ENCODE data around the gene SPHK2. TPM values are rescaled to one million over a fixed set of nuclear protein-coding genes. Genes with fewer than 3 reads are reported as not detected.
"Not testable (repeated sequence)": the region's sequence is repeated elsewhere in the genome, so short reads cannot be mapped to it uniquely, and the experiment has no call there.

The SPHK2 gene
- total and polyA plus RNA-seq, 5 donors, result 7.3 to 12.7 (median 11.2) TPM

DNA sequence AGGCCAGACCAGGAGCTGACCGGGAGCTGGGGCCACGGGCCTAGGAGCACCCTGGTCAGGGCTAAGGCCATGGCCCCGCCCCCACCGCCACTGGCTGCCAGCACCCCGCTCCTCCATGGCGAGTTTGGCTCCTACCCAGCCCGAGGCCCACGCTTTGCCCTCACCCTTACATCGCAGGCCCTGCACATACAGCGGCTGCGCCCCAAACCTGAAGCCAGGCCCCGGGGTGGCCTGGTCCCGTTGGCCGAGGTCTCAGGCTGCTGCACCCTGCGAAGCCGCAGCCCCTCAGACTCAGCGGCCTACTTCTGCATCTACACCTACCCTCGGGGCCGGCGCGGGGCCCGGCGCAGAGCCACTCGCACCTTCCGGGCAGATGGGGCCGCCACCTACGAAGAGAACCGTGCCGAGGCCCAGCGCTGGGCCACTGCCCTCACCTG is 6.6 kb downstream of the SPHK2 start:
- WGBS, result 94% methylated on average over 30 of the region's 30 CpGs
- H3K9me3 ChIP-seq (ENCODE audit: control insufficient read depth, low read length), result no peaks in the 10 kb centered on the region
- no peaks in the 10 kb centered on the region for H3K27me3 ChIP-seq (ENCODE audit: control insufficient read depth, insufficient read depth)
- H3K27ac ChIP-seq (ENCODE audit: low read length), result no peak overlapping the region
- DNase-seq (peak; percentile 34 to 73 (median 66)), ATAC-seq (no peak)
- H3K4me1 ChIP-seq (ENCODE audit: control insufficient read depth, insufficient read depth, low read length), result no peaks in the 10 kb centered on the region
- H3K4me3 ChIP-seq (ENCODE audit: low read length), result no peak overlapping the region
- intact Hi-C loops (cut with DNase I), result no loop called here

DNA sequence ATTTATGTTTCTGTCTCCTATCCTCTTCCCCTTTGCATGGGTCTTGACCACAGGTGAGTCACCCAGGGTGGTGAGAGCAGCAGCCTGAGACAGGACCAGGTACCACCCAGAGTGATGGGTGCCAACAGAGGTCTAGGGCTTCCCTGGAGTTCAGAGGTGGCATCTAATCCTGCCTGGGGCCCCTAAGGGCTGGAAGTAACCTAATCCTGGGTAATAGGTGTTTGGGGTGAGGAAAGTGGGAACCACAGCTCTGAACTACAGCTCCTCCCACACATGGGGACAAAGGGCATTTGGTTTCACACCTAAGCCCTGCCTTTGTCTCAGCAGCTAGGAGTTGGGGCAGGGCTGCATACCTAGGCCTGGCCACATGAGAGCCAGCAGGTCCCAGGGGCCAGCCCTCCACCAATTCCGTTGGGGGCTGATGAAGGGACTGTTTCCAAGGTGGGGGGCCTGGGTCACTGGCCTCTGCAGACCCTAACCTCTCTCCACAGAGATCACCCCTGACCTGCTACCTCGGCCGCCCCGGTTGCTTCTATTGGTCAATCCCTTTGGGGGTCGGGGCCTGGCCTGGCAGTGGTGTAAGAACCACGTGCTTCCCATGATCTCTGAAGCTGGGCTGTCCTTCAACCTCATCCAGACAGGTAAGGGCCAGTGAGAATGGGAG is 8.0 kb downstream of the SPHK2 start:
- Histone ChIP-seq H3K27me3 (ENCODE audit: control insufficient read depth, insufficient read depth) (no peaks in the 10 kb centered on the region), H3K9me3 (ENCODE audit: control insufficient read depth, low read length) (no peaks in the 10 kb centered on the region), H3K4me1 (ENCODE audit: control insufficient read depth, insufficient read depth, low read length) (peaks cover 2% of the 10 kb centered on the region), H3K27ac (ENCODE audit: low read length) (no peak overlapping the region), H3K4me3 (ENCODE audit: low read length) (no peak overlapping the region)
- 78% methylated on average over 6 of the region's 6 CpGs for WGBS
- intact Hi-C loops (cut with DNase I), result no loop called here
- ATAC-seq (no peak), DNase-seq (no peak)

DNA sequence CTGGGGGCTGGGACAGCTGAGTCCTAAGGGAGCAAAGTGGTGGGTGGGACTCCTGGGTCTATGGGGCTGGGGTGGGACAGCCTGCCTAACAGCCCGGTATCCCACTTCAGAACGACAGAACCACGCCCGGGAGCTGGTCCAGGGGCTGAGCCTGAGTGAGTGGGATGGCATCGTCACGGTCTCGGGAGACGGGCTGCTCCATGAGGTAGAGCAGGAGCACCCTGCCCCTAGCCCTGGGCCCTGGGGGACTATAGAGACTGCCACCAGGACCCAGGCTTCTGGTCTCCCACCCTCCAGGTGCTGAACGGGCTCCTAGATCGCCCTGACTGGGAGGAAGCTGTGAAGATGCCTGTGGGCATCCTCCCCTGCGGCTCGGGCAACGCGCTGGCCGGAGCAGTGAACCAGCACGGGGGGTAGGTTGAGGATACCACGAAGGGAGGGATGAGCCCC is 8.6 kb downstream of the SPHK2 start:
- Histone ChIP-seq H3K4me1 (ENCODE audit: control insufficient read depth, insufficient read depth, low read length) (peaks cover 2% of the 10 kb centered on the region), H3K4me3 (ENCODE audit: low read length) (no peak overlapping the region), H3K27ac (ENCODE audit: low read length) (no peak overlapping the region), H3K9me3 (ENCODE audit: control insufficient read depth, low read length) (no peaks in the 10 kb centered on the region), H3K27me3 (ENCODE audit: control insufficient read depth, insufficient read depth) (no peaks in the 10 kb centered on the region)
- DNase-seq (no peak), ATAC-seq (no peak)
- 80% methylated on average over 17 of the region's 17 CpGs for WGBS
- intact Hi-C loops (cut with DNase I), result no loop called here

DNA sequence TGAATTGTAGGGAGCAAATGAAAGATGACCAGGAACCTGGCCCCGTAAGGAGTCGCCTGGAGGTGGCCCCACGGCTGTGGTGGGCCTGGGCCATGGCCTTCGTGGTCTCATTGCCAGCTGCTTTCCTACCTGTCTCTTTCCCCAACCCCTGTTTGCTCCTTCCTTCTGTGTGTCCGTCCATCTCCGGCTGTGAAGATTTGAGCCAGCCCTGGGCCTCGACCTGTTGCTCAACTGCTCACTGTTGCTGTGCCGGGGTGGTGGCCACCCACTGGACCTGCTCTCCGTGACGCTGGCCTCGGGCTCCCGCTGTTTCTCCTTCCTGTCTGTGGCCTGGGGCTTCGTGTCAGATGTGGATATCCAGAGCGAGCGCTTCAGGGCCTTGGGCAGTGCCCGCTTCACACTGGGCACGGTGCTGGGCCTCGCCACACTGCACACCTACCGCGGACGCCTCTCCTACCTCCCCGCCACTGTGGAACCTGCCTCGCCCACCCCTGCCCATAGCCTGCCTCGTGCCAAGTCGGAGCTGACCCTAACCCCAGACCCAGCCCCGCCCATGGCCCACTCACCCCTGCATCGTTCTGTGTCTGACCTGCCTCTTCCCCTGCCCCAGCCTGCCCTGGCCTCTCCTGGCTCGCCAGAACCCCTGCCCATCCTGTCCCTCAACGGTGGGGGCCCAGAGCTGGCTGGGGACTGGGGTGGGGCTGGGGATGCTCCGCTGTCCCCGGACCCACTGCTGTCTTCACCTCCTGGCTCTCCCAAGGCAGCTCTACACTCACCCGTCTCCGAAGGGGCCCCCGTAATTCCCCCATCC is 9.4 kb downstream of the SPHK2 start:
- Histone ChIP-seq H3K27ac (ENCODE audit: low read length) (no peak overlapping the region), H3K4me1 (ENCODE audit: control insufficient read depth, insufficient read depth, low read length) (peaks cover 2% of the 10 kb centered on the region), H3K4me3 (ENCODE audit: low read length) (no peak overlapping the region), H3K27me3 (ENCODE audit: control insufficient read depth, insufficient read depth) (no peaks in the 10 kb centered on the region), H3K9me3 (ENCODE audit: control insufficient read depth, low read length) (no peaks in the 10 kb centered on the region)
- intact Hi-C loops (cut with DNase I), result no loop called here
- 76% methylated on average over 34 of the region's 34 CpGs for WGBS
- ATAC-seq (no peak), DNase-seq (peak; percentile 32 to 75 (median 74))

DNA sequence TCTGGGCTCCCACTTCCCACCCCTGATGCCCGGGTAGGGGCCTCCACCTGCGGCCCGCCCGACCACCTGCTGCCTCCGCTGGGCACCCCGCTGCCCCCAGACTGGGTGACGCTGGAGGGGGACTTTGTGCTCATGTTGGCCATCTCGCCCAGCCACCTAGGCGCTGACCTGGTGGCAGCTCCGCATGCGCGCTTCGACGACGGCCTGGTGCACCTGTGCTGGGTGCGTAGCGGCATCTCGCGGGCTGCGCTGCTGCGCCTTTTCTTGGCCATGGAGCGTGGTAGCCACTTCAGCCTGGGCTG is 9.9 kb downstream of the SPHK2 start:
- Histone ChIP-seq H3K4me1 (ENCODE audit: control insufficient read depth, insufficient read depth, low read length) (peaks cover 2% of the 10 kb centered on the region), H3K9me3 (ENCODE audit: control insufficient read depth, low read length) (no peaks in the 10 kb centered on the region), H3K27ac (ENCODE audit: low read length) (no peak overlapping the region), H3K27me3 (ENCODE audit: control insufficient read depth, insufficient read depth) (no peaks in the 10 kb centered on the region), H3K4me3 (ENCODE audit: low read length) (no peak overlapping the region)
- ATAC-seq (no peak), DNase-seq (peak in 2 of 3 donors; percentile 64 to 77)
- WGBS, result 88% methylated on average over 22 of the region's 22 CpGs
- intact Hi-C loops (cut with DNase I), result no loop called here

DNA sequence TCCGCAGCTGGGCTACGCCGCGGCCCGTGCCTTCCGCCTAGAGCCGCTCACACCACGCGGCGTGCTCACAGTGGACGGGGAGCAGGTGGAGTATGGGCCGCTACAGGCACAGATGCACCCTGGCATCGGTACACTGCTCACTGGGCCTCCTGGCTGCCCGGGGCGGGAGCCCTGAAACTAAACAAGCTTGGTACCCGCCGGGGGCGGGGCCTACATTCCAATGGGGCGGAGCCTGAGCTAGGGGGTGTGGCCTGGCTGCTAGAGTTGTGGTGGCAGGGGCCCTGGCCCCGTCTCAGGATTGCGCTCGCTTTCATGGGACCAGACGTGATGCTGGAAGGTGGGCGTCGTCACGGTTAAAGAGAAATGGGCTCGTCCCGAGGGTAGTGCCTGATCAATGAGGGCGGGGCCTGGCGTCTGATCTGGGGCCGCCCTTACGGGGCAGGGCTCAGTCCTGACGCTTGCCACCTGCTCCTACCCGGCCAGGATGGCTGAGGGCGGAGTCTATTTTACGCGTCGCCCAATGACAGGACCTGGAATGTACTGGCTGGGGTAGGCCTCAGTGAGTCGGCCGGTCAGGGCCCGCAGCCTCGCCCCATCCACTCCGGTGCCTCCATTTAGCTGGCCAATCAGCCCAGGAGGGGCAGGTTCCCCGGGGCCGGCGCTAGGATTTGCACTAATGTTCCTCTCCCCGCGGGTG is 10.4 kb downstream of the SPHK2 start:
- H3K4me3 ChIP-seq (ENCODE audit: low read length), result no peak overlapping the region
- DNase-seq (peak; percentile 76 to 88 (median 88)), ATAC-seq (peak; percentile 37 to 54)
- H3K27me3 ChIP-seq (ENCODE audit: control insufficient read depth, insufficient read depth), result no peaks in the 10 kb centered on the region
- 52% methylated on average over 48 of the region's 48 CpGs for WGBS
- H3K4me1 ChIP-seq (ENCODE audit: control insufficient read depth, insufficient read depth, low read length), result peaks cover 4% of the 10 kb centered on the region
- peak overlapping the region; percentile 86 for H3K27ac ChIP-seq (ENCODE audit: low read length)
- intact Hi-C loops (cut with DNase I), result no loop called here
- H3K9me3 ChIP-seq (ENCODE audit: control insufficient read depth, low read length), result no peaks in the 10 kb centered on the region

DNA sequence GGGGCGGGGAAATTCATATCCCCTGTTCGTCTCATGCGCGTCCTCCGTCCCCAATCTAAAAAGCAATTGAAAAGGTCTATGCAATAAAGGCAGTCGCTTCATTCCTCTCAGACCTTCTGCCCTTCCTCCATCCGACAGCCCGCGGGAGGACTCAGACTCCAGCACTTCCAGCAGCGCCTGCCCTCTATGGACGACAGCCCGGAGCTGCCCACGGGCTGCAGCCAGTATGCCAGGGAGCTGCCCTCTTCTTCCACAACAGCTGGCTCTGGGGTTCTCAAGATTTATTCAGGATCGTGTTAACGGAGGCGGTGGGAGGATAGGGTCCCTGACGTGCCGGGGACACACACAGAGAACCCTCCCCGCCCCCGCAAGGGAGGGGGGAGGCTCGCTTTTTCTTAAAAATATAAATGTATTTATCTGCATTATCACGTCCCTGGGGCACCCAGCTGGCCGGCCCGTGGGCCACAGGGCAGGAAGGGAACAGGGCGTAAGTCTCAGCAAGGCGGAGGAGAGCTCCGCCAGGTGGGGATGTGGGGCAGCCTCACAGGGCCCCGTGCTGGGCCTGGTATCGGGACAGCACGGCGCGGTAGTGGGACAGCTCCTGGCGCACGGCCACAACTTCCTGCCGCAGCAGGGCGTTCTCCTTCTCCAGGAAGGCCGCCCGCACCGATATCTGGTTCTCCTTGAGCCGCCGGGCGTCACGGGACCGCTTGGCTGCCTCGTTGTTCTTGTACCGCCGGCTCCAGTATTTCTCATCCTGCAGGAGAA is 11.2 kb downstream of the SPHK2 start:
- Histone ChIP-seq H3K27ac (ENCODE audit: low read length) (peak overlapping the region; percentile 86), H3K27me3 (ENCODE audit: control insufficient read depth, insufficient read depth) (no peaks in the 10 kb centered on the region), H3K4me1 (ENCODE audit: control insufficient read depth, insufficient read depth, low read length) (peaks cover 7% of the 10 kb centered on the region), H3K4me3 (ENCODE audit: low read length) (no peak overlapping the region), H3K9me3 (ENCODE audit: control insufficient read depth, low read length) (no peaks in the 10 kb centered on the region)
- WGBS, result 14% methylated on average over 47 of the region's 47 CpGs
- peak; percentile 32 to 44 for ATAC-seq
- intact Hi-C loops (cut with DNase I), result no loop called here
- peak; percentile 88 to 96 (median 94) for DNase-seq

DNA sequence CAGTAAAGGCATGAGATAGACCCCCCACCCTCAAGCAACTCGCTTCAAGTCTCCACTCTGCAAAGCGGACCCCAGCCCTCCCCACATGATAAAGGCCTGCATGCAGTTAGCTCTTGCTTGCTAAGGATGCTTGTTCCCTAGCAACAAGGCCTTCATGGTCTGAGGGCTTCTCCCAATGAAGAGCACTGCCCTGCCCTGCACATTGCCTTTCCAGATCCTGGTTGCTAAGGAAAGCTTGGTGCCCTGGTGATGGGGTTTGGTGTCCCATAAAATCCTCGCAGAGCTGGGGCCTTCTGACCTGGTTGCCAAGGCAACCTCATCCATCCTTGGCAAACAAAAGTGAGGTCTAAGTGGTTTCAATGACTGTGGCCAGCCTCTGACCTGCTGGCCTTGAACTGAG is 11.9 kb downstream of the SPHK2 start:
- no peak overlapping the region for H3K4me3 ChIP-seq (ENCODE audit: low read length)
- peaks cover 7% of the 10 kb centered on the region for H3K4me1 ChIP-seq (ENCODE audit: control insufficient read depth, insufficient read depth, low read length)
- H3K27ac ChIP-seq (ENCODE audit: low read length), result peak overlapping the region; percentile 86
- H3K27me3 ChIP-seq (ENCODE audit: control insufficient read depth, insufficient read depth), result no peaks in the 10 kb centered on the region
- intact Hi-C loops (cut with DNase I), result no loop called here
- 56% methylated on average over 3 of the region's 3 CpGs for WGBS
- DNase-seq (no peak), ATAC-seq (no peak)
- no peaks in the 10 kb centered on the region for H3K9me3 ChIP-seq (ENCODE audit: control insufficient read depth, low read length)

DNA sequence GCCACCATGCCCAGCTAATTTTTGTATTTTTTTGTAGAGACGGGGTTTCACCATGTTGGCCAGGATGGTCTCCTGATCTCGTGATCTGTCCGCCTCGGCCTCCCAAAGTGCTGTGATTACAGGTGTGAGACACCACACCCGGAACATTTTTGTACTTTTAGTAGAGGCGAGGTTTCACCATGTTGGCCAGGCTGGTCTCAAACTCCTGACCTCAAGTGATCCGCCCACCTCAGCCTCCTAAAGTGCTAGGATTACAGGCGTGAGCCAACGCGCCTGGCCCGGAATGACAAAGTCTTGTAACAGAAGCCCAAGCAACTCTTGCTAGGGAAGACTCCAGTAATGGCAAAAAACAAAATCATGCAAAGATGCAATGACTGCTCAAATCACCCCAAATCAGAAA is 13.0 kb downstream of the SPHK2 start:
- H3K9me3 ChIP-seq (ENCODE audit: control insufficient read depth, low read length); DNase-seq; H3K4me1 ChIP-seq (ENCODE audit: control insufficient read depth, insufficient read depth, low read length); H3K27ac ChIP-seq (ENCODE audit: low read length); H3K27me3 ChIP-seq (ENCODE audit: control insufficient read depth, insufficient read depth); H3K4me3 ChIP-seq (ENCODE audit: low read length); ATAC-seq; intact Hi-C loops (cut with DNase I): not testable (repeated sequence)
- 91% methylated on average over 11 of the region's 11 CpGs for WGBS

DNA sequence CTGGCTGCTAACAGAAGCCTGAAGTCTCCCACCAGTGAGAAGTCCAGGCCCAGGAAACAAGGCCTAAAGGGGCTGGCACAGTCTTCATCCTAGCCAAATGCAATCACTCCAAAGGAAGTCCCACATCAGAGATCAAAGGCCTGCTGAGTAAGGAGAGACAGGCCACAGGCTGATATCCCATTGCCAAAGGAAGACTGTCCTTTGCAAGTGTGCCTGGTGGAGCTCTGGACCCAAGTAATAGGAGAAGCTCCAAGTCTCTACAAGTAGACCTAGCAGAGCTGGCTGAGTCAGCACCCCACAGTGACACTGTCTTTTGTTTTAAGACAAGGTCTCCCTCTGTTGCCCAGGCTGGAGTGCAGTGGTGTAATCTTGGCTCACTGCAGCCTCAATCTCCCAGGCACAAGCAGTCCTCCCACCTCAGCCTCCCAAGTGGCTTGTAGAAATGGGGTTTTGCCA is 13.4 kb downstream of the SPHK2 start:
- no peak overlapping the region for H3K4me3 ChIP-seq (ENCODE audit: low read length)
- no peaks in the 10 kb centered on the region for H3K9me3 ChIP-seq (ENCODE audit: control insufficient read depth, low read length)
- intact Hi-C loops (cut with DNase I), result no loop called here
- DNase-seq, result peak in 1 of 3 donors; percentile 44
- no peak for ATAC-seq
- H3K27ac ChIP-seq (ENCODE audit: low read length), result no peak overlapping the region
- peaks cover 7% of the 10 kb centered on the region for H3K4me1 ChIP-seq (ENCODE audit: control insufficient read depth, insufficient read depth, low read length)
- no peaks in the 10 kb centered on the region for H3K27me3 ChIP-seq (ENCODE audit: control insufficient read depth, insufficient read depth)
